Mucosa of descending colon (tissue), 3 donors: ENCODE results near the gene ATP2A1. TPM values are rescaled to one million over a fixed set of nuclear protein-coding genes. Genes with fewer than 3 reads are reported as not detected.
"Not testable (repeated sequence)": the region's sequence is repeated elsewhere in the genome, so short reads cannot be mapped to it uniquely, and the experiment has no call there.

Experiments used
- ATAC-seq: fragments of 200-7000 bp; cut with Tn5 transposase; one replicate; pipeline ENCODE4 v1.9.1; 2020; ENCODE audit warnings: mild to moderate bottlenecking, moderate library complexity
- DNase-seq, 3 donors: peaks; one replicate each; pipeline ENCODE4 v3.0.0-alpha.2; 2020
- H3K36me3 ChIP-seq: fragments of 200-600 bp; one replicate; pipeline ENCODE4 v1.8.0; 2021; ENCODE audit warnings: low read depth, mild to moderate bottlenecking
- H3K4me1 ChIP-seq: fragments of 200-600 bp; one replicate; pipeline ENCODE4 v1.8.0; 2021; ENCODE audit warnings: low read depth, mild to moderate bottlenecking
- H3K4me3 ChIP-seq: fragments of 200-600 bp; one replicate; pipeline ENCODE4 v1.8.0; 2021; ENCODE audit warnings: mild to moderate bottlenecking
- H3K9me3 ChIP-seq: fragments of 200-600 bp; one replicate; pipeline ENCODE4 v1.8.0; 2021; ENCODE audit warnings: mild to moderate bottlenecking
- intact Hi-C, 2 donors: fragments of 100-400 bp; cut with DNase I in 1 of 2; cut with micrococcal nuclease in 1 of 2; formaldehyde crosslinking; loops; one replicate each; pipeline versions ENCODE4 v1.11.0 to v1.11.1; 2022; cut with DNase I, micrococcal nuclease
- total RNA-seq, 3 donors: library from RNA; stranded (reverse); fragmentation: NEBNext Ultra II Directional in 2 of 3; extraction: Animal tissue kit (Norgen Biotek cat#: 25700) in 2 of 3; gene quantifications; one replicate each; pipeline versions ENCODE4 v1.2.1 to v1.2.4, GENCODE V29; 2021 to 2023
- TF ChIP-seq, protein P1 (sequence below): fragments of 200-600 bp; IDR thresholded peaks from one replicate; pipeline ENCODE4 v1.8.0; 2022; ENCODE audit warnings: antibody characterized with exemption, mild to moderate bottlenecking
- donor health status: DM: no; HTN: no; CAD: no; lungs with moderate emphysema.
- donor health status: DM: no; HTN: no; CAD: no.
- donor health status: DM: no; HTN: yes; CAD: no.

Gene ATP2A1
- total RNA-seq, 3 donors from 2014 or later, result 0.96 to 1.7 (median 1.6) TPM

DNA sequence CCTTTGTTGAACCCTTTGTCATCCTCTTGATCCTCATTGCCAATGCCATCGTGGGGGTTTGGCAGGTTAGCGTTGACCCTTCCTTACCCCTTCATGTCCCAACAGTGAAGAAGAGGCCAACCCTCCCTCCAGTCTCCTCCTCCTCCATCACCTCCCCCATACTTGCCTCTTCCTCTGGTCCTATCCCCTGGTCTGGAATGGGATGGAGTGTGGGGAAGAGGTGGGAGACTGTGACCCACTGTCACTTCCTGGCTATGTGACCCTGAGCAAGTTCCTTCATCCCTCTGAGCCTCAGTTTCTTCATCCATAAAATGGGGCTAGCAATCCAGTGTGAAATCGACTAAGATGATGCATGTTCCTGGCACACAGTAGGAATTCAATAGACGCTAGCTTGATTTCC, 2.7 kb downstream of the ATP2A1 start:
- Histone ChIP-seq H3K36me3 (no peaks in the 10 kb centered on the region), H3K9me3 (no peaks in the 10 kb centered on the region), H3K4me3 (no peak overlapping the region), H3K4me1 (peaks cover 12% of the 10 kb centered on the region)
- no peak for ATAC-seq
- no peak for DNase-seq
- intact Hi-C loops, result no loop called here
- TF ChIP-seq, protein P1, sequence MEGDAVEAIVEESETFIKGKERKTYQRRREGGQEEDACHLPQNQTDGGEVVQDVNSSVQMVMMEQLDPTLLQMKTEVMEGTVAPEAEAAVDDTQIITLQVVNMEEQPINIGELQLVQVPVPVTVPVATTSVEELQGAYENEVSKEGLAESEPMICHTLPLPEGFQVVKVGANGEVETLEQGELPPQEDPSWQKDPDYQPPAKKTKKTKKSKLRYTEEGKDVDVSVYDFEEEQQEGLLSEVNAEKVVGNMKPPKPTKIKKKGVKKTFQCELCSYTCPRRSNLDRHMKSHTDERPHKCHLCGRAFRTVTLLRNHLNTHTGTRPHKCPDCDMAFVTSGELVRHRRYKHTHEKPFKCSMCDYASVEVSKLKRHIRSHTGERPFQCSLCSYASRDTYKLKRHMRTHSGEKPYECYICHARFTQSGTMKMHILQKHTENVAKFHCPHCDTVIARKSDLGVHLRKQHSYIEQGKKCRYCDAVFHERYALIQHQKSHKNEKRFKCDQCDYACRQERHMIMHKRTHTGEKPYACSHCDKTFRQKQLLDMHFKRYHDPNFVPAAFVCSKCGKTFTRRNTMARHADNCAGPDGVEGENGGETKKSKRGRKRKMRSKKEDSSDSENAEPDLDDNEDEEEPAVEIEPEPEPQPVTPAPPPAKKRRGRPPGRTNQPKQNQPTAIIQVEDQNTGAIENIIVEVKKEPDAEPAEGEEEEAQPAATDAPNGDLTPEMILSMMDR, result no peak

DNA sequence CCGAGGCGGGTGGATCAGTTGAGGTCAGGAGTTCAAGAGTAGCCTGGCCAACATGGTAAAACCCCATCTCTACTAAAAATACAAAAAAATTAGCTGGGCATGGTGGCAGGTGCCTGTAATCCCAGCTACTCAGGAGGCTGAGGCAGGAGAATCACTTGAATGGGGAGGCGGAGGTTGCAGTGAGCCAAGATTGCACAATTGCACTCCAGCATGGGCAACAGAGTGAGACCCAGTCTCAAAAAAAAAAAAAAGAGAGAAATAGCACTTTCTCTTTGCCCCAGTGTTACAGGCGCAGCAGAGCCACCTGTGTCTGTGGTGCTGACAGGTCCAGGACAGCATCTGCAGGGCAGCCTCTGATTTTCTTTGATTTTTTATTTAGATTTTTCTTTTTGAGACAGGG, 3.3 kb downstream of the ATP2A1 start:
- DNase-seq, H3K4me3 ChIP-seq, H3K36me3 ChIP-seq, H3K9me3 ChIP-seq, ATAC-seq, intact Hi-C loops: not testable (repeated sequence)
- peaks cover 12% of the 10 kb centered on the region for H3K4me1 ChIP-seq

DNA sequence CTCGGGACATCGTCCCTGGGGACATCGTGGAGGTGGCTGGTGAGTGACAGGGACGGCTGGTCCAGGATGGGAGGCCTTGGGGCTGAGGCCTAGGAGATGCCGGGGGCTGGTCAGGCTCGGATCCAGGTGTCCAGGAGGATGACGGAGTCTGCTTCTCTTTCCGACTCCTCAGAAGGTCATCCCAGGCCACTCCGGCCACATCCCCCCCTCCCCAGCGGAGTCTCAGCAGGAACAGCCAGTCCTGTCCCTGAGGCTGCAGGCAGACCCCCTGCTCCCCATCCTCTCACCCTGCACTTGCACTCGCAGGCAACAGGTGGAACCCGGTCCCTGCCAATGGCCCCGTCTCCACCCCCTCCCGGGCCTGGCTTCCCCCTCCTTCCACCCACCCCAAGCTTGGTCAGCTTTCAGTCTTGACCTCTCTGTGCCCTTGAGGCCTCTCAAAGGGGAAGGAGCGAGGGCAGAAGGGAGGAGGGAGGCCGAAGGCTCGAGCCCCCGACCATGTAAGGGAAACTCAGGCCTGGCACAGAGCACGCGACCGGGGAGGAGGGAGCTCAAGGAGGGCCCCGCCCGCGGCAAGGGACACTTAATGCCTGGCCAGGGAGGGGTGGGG, 4.4 kb downstream of the ATP2A1 start:
- DNase-seq (no peak), ATAC-seq (no peak)
- intact Hi-C loops, result no loop called here
- TF ChIP-seq, protein P1, result no peak
- Histone ChIP-seq H3K9me3 (no peaks in the 10 kb centered on the region), H3K36me3 (no peaks in the 10 kb centered on the region), H3K4me3 (no peak overlapping the region), H3K4me1 (peaks cover 12% of the 10 kb centered on the region)

DNA sequence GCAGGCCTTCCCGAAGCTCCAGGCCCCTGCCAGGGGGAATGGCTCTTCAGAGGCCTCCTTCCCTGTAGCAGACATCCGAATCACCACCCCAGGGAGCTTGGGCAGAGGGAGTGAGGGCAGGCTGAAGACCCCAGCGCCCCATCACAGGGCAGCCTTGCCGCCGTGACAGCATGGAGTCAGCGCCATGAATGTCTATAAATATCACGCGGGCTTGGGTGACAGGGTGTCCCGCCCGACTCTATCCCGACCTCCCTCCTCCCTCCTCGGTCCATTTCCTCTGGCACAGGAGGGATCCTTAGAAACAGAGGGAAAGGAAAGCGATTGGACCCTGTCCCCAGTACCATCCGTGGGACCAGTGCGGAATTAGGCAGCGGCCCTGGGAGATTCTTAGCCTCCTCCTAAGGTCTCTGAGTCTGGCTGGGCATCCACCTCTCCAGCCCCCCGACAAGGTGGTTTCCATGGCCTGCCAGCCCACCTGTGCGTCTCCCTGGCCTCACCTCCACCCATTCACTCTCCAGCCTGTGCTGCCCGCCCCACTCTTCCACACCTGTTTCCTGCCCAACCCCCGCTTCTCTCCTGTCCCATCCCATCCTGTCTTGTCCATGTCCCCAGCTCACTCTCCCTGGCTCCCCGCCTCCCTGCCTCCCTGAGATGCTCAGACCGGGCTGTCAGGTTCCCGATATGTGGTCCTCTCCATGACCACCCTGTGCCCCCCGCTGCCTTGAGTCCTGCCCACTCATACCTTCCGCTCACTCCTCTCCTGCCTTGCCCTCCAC, 5.1 kb downstream of the ATP2A1 start:
- no peak for DNase-seq
- TF ChIP-seq, protein P1, result no peak
- Histone ChIP-seq H3K4me3 (no peak overlapping the region), H3K9me3 (no peaks in the 10 kb centered on the region), H3K36me3 (no peaks in the 10 kb centered on the region), H3K4me1 (peaks cover 12% of the 10 kb centered on the region)
- intact Hi-C loops, result no loop called here
- ATAC-seq, result no peak

DNA sequence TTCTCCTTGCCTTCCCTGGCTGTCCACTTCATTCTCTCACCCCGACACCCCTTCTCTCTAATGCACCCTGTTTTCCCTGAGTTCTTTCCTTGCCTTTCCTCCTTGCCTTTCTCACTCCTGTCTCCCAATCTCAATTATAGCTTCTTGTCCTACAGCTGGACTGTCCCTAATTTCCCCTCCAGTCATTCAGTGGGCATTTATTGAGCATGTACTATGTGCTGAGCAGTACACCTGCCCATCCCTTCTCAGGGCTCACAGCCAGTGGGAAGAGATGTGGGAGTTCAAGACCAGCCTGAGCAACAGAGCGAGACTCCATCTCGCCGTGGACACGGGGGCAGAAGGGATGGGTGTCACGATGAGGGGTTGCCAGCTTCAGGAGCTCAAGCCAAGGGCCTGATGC, 5.8 kb downstream of the ATP2A1 start:
- intact Hi-C loops, result no loop called here
- H3K4me3 ChIP-seq, result no peak overlapping the region
- H3K36me3 ChIP-seq, result no peaks in the 10 kb centered on the region
- H3K4me1 ChIP-seq, result peaks cover 11% of the 10 kb centered on the region
- no peaks in the 10 kb centered on the region for H3K9me3 ChIP-seq
- DNase-seq, result no peak
- TF ChIP-seq, protein P1, result no peak
- ATAC-seq, result no peak

DNA sequence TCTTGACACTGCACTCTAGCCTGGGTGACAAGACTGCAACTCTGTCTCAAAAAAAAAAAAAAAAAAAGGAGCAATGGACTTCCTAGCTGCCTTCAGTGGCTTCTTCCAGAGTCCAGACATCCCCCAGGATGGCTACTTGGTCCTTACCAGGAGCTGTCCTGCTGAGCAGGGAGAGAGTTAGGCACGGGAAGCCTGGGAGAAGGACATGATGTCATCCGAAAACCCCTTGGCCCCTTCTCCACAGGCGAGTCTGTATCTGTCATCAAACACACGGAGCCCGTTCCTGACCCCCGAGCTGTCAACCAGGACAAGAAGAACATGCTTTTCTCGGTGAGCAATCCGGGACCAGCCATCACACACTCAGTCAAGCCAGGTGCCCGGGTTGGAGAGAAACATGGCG, 8.7 kb downstream of the ATP2A1 start:
- intact Hi-C loops, result no loop called here
- TF ChIP-seq, protein P1, result no peak
- DNase-seq, result no peak
- Histone ChIP-seq H3K9me3 (no peaks in the 10 kb centered on the region), H3K4me3 (no peak overlapping the region), H3K36me3 (no peaks in the 10 kb centered on the region), H3K4me1 (no peaks in the 10 kb centered on the region)
- no peak for ATAC-seq

DNA sequence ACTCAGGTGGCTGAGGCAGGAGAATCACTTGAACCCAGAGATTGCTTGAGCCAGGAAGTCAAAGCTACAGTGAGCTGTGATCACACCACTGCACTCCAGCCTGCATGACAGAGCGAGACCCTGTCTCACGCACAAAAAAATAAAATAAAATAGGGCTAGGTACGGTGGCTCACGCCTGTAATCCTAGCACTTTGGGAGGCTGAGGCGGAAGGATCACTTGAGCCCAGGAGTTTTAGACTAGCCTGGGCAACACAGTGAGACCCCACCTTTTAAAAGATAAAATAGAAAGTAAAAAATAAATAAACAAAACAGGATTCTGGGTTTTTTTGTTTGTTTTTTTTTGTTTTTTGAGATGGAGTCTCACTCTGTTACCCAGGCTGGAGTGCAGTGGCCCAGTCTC, 12.1 kb downstream of the ATP2A1 start:
- intact Hi-C loops, H3K9me3 ChIP-seq, ATAC-seq, DNase-seq, H3K4me1 ChIP-seq, H3K4me3 ChIP-seq, H3K36me3 ChIP-seq: not testable (repeated sequence)
